NCI-H2081 (cell line): Measurements from ENCODE around the gene ABCB4.
A peak's percentile ranks its signal among the peaks of the same experiment; 100 is the strongest.

Experiments used
- DNase-seq, 2 experiments: peaks; one replicate each; lab custom pipeline; 2025; lab: John Stamatoyannopoulos, UW

Gene ABCB4

GRCh38 chr7:87420173-87420572 is 55.3 kb downstream of the ABCB4 start:
- DNase-seq = no peak

GRCh38 chr7:87416682-87417587 is 58.5 kb downstream of the ABCB4 start:
- peak; percentile 71 to 72 for DNase-seq

- DNase-seq = no peak
Observed at GRCh38 chr7:87414794-87415188, 60.7 kb downstream of the ABCB4 start.

- DNase-seq = no peak
Observed at GRCh38 chr7:87413951-87414793, 61.3 kb downstream of the ABCB4 start.

GRCh38 chr7:87413029-87413428 is 62.5 kb downstream of the ABCB4 start:
- no peak for DNase-seq

- DNase-seq = no peak
Observed at GRCh38 chr7:87411186-87411585, 64.3 kb downstream of the ABCB4 start.

- DNase-seq = no peak
Observed at GRCh38 chr7:87404674-87405073, 70.8 kb downstream of the ABCB4 start.

- no peak for DNase-seq
Observed at GRCh38 chr7:87398446-87398845, 77.0 kb downstream of the ABCB4 start.

GRCh38 chr7:87395442-87396020 is 79.9 kb downstream of the ABCB4 start:
- DNase-seq = no peak

GRCh38 chr7:87391020-87391701 is 84.3 kb downstream of the ABCB4 start:
- DNase-seq = no peak

- no peak for DNase-seq
Observed at GRCh38 chr7:87380905-87381304, 94.6 kb downstream of the ABCB4 start.

- DNase-seq = no peak
Observed at GRCh38 chr7:87375662-87376435, 99.6 kb downstream of the ABCB4 start.

- no peak for DNase-seq
Observed at GRCh38 chr7:87370660-87371180, 104.8 kb downstream of the ABCB4 start.

- no peak for DNase-seq
Observed at GRCh38 chr7:87369216-87369615, 106.3 kb downstream of the ABCB4 start.

GRCh38 chr7:87364246-87364645 is 111.2 kb downstream of the ABCB4 start:
- no peak for DNase-seq

GRCh38 chr7:87363342-87363741 is 112.1 kb downstream of the ABCB4 start:
- DNase-seq = no peak

GRCh38 chr7:87361320-87361719 is 114.2 kb downstream of the ABCB4 start:
- no peak for DNase-seq

GRCh38 chr7:87359366-87359765 is 116.1 kb downstream of the ABCB4 start:
- DNase-seq = no peak

- no peak for DNase-seq
Observed at GRCh38 chr7:87356448-87356847, 119.0 kb downstream of the ABCB4 start.

GRCh38 chr7:87354749-87355148 is 120.7 kb downstream of the ABCB4 start:
- peak; percentile 19 to 21 for DNase-seq
